ENCODE results near the gene OR5A1. TPM values are rescaled to one million over a fixed set of nuclear protein-coding genes. Genes with fewer than 3 reads are reported as not detected.
"Not testable (repeated sequence)": the region's sequence is repeated elsewhere in the genome, so short reads cannot be mapped to it uniquely, and the experiment has no call there.

The OR5A1 gene
- total RNA-seq, 1 donor from 2014 or later, result not detected

GRCh38 chr11:59437770-59438169 is 1.5 kb downstream of the OR5A1 start:
- no peak overlapping the region for H3K27ac Mint-ChIP-seq (ENCODE audit: unreplicated experiment)
- H3K27me3 Mint-ChIP-seq (ENCODE audit: unreplicated experiment), result no peaks in the 10 kb centered on the region
- no peak for DNase-seq (ENCODE audit: low spot score)
- H3K4me3 Mint-ChIP-seq (ENCODE audit: unreplicated experiment), result no peak overlapping the region
- H3K9me3 Mint-ChIP-seq (ENCODE audit: unreplicated experiment), result no peaks in the 10 kb centered on the region
- no peaks in the 10 kb centered on the region for H3K36me3 Mint-ChIP-seq (ENCODE audit: low read depth, unreplicated experiment)
- TF ChIP-seq CTCF (IDR thresholded peaks at IDR 0.05; ENCODE audit: unreplicated experiment), result no peak
- no peaks in the 10 kb centered on the region for H3K4me1 Mint-ChIP-seq (ENCODE audit: unreplicated experiment)

DNA sequence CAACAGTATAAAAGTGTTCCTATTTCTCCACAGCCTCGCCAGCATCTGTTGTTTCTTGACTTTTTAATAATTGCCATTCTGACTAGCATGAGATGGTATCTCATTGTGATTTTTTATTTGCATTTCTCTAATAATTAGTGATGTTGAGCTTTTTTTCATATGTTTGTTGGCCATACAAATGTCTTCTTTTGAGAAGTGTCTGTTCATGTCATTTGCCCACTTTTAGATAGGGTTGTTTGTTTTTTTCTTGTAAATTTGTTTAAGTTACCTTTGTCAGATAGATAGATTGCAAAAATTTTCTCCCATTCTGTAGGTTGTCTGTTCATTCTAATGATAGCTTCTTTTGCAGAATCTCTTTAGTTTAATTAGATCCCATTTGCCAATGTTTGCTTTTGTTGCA is 9.4 kb downstream of the OR5A1 start:
- H3K4me1 Mint-ChIP-seq (ENCODE audit: unreplicated experiment); DNase-seq (ENCODE audit: low spot score); H3K27me3 Mint-ChIP-seq (ENCODE audit: unreplicated experiment); H3K27ac Mint-ChIP-seq (ENCODE audit: unreplicated experiment); H3K9me3 Mint-ChIP-seq (ENCODE audit: unreplicated experiment); H3K4me3 Mint-ChIP-seq (ENCODE audit: unreplicated experiment); H3K36me3 Mint-ChIP-seq (ENCODE audit: low read depth, unreplicated experiment): not testable (repeated sequence)

GRCh38 chr11:59448484-59448883 is 12.2 kb downstream of the OR5A1 start:
- no peak for DNase-seq (ENCODE audit: low spot score)
- TF ChIP-seq CTCF (IDR thresholded peaks at IDR 0.05; ENCODE audit: unreplicated experiment), result no peak
- Mint-ChIP-seq H3K27me3 (ENCODE audit: unreplicated experiment) (no peaks in the 10 kb centered on the region), H3K4me3 (ENCODE audit: unreplicated experiment) (no peak overlapping the region), H3K27ac (ENCODE audit: unreplicated experiment) (no peak overlapping the region), H3K9me3 (ENCODE audit: unreplicated experiment) (no peaks in the 10 kb centered on the region), H3K4me1 (ENCODE audit: unreplicated experiment) (no peaks in the 10 kb centered on the region), H3K36me3 (ENCODE audit: low read depth, unreplicated experiment) (no peaks in the 10 kb centered on the region)

DNA sequence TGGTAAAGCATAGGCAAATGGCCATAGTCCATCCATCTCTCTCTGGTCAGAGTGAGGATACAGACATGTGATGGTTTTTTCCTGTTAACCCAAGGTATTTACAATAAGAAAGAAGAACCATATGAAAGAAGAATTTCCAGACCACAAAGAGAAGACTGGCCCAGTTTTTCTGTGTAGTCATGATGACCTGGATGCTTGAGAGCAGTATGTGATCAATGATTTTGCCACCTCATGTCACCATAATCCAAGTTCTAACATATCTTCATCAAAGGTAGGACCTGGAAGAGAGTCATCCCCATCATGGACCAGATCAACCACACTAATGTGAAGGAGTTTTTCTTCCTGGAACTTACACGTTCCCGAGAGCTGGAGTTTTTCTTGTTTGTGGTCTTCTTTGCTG is 20.4 kb downstream of the OR5A1 start, which contains the start of gene OR4D6:
OR4D6 (plus strand) TSS at position 301 of the 400 bp plus-strand sequence; CDS start at position 301, 0 bp downstream.
- Mint-ChIP-seq H3K4me3 (ENCODE audit: unreplicated experiment) (no peak within 1 kb of the TSS), H3K27me3 (ENCODE audit: unreplicated experiment) (no peaks in the 10 kb centered on the region), H3K36me3 (ENCODE audit: low read depth, unreplicated experiment) (no peaks in the 10 kb centered on the region), H3K4me1 (ENCODE audit: unreplicated experiment) (no peaks in the 10 kb centered on the region), H3K27ac (ENCODE audit: unreplicated experiment) (no peak within 1 kb of the TSS), H3K9me3 (ENCODE audit: unreplicated experiment) (no peaks in the 10 kb centered on the region)
- TF ChIP-seq CTCF (IDR thresholded peaks at IDR 0.05; ENCODE audit: unreplicated experiment), result no peak
- DNase-seq (ENCODE audit: low spot score), result no peak

GRCh38 chr11:59459916-59460315 is 23.6 kb downstream of the OR5A1 start:
- no peak for DNase-seq (ENCODE audit: low spot score)
- Mint-ChIP-seq H3K4me1 (ENCODE audit: unreplicated experiment) (no peaks in the 10 kb centered on the region), H3K27ac (ENCODE audit: unreplicated experiment) (no peak overlapping the region), H3K9me3 (ENCODE audit: unreplicated experiment) (no peaks in the 10 kb centered on the region), H3K27me3 (ENCODE audit: unreplicated experiment) (no peaks in the 10 kb centered on the region), H3K4me3 (ENCODE audit: unreplicated experiment) (no peak overlapping the region), H3K36me3 (ENCODE audit: low read depth, unreplicated experiment) (no peaks in the 10 kb centered on the region)
- TF ChIP-seq CTCF (IDR thresholded peaks at IDR 0.05; ENCODE audit: unreplicated experiment), result no peak

All from endothelial cell (in vitro differentiated cells).